ENCODE results near the gene CASP10. TPM values are rescaled to one million over a fixed set of nuclear protein-coding genes. Genes with fewer than 3 reads are reported as not detected.

Gene CASP10
- total and polyA plus RNA-seq, 2 experiments from 2014 or later: 2.9 to 5.1 TPM

- WGBS, 2 experiments (ENCODE audit: low coverage in 1 of 2, low lambda C conversion rate in 2 of 2, missing lambda C conversion rate in 2 of 2): 40 to 45% methylated on average over 6 of the region's 6 CpGs
- H3K4me1 ChIP-seq (ENCODE audit: insufficient read depth): no peaks in the 10 kb centered on the region
- no peak overlapping the region for H3K27ac ChIP-seq
Measured at GRCh38 chr2:201171259-201171814, 11.6 kb upstream of the CASP10 start.

GRCh38 chr2:201172279-201172678, 10.7 kb upstream of the CASP10 start:
- peaks cover 6% of the 10 kb centered on the region; the same call in 1 of the 2 replicates for H3K9me2 ChIP-seq (ENCODE audit: insufficient read depth)
- H3K36me3 ChIP-seq (ENCODE audit: low read depth): peaks cover 5% of the 10 kb centered on the region; the same call in 1 of the 2 replicates
- no peak for TF ChIP-seq EZH2 (IDR thresholded peaks at IDR 0.05; ENCODE audit: insufficient read depth, poor library complexity, severe bottlenecking)
- TF ChIP-seq EZH2phosphoT487 (IDR thresholded peaks at IDR 0.05; ENCODE audit: insufficient read depth, low read depth): no peak
- no peak overlapping the region for H3K9ac ChIP-seq
- no peaks in the 10 kb centered on the region for H3K9me3 ChIP-seq (ENCODE audit: low read depth)
- DNase-seq: no peak
- H3K79me2 ChIP-seq (ENCODE audit: insufficient read depth): no peaks in the 10 kb centered on the region
- no peak overlapping the region for H3K4me3 ChIP-seq
- 52 to 55% methylated on average over 2 of the region's 2 CpGs for WGBS, 2 experiments (ENCODE audit: low coverage in 1 of 2, low lambda C conversion rate in 2 of 2, missing lambda C conversion rate in 2 of 2)
- in situ Hi-C loops (cut with MboI): loop anchor here (10.0 kb wide), 1 partner anchor 97 kb away; the partner anchor contains the start of genes HYCC2 and NDUFB3
- H3K4me1 ChIP-seq (ENCODE audit: insufficient read depth): no peaks in the 10 kb centered on the region
- peaks cover 38% of the 10 kb centered on the region for H3F3A ChIP-seq (ENCODE audit: insufficient read depth)
- H3K27me3 ChIP-seq (replicated peaks; ENCODE audit: insufficient read depth): no peaks in the 10 kb centered on the region
- H4K20me1 ChIP-seq (ENCODE audit: insufficient read depth): no peaks in the 10 kb centered on the region
- no peak overlapping the region for H2AFZ ChIP-seq
- no peak overlapping the region for H3K27ac ChIP-seq
- H3K4me2 ChIP-seq (ENCODE audit: unreplicated experiment): no peak overlapping the region

More at GRCh38 chr2:201171259-201171814, 11.6 kb upstream of the CASP10 start:
- Histone ChIP-seq H4K20me1 (ENCODE audit: insufficient read depth) (no peaks in the 10 kb centered on the region), H3K79me2 (ENCODE audit: insufficient read depth) (no peaks in the 10 kb centered on the region), H3K4me3 (no peak overlapping the region), H3K9me2 (ENCODE audit: insufficient read depth) (peaks cover 6% of the 10 kb centered on the region; the same call in 1 of the 2 replicates), H3K4me2 (ENCODE audit: unreplicated experiment) (no peak overlapping the region), H3K9me3 (ENCODE audit: low read depth) (no peaks in the 10 kb centered on the region), H3F3A (ENCODE audit: insufficient read depth) (peaks cover 35% of the 10 kb centered on the region), H3K9ac (no peak overlapping the region), H2AFZ (no peak overlapping the region), H3K36me3 (ENCODE audit: low read depth) (peaks cover 6% of the 10 kb centered on the region; the same call in 1 of the 2 replicates), H3K27me3 (replicated peaks; ENCODE audit: insufficient read depth) (no peaks in the 10 kb centered on the region)
- in situ Hi-C loops (cut with MboI): loop anchor here (10.0 kb wide), 1 partner anchor 97 kb away; the partner anchor contains the start of genes HYCC2 and NDUFB3
- DNase-seq: no peak
- no peak for TF ChIP-seq EZH2 (IDR thresholded peaks at IDR 0.05; ENCODE audit: insufficient read depth, poor library complexity, severe bottlenecking)
- TF ChIP-seq EZH2phosphoT487 (IDR thresholded peaks at IDR 0.05; ENCODE audit: insufficient read depth, low read depth): no peak

- Histone ChIP-seq H3K4me2 (ENCODE audit: unreplicated experiment) (no peak overlapping the region), H3F3A (ENCODE audit: insufficient read depth) (peaks cover 26% of the 10 kb centered on the region), H3K4me1 (ENCODE audit: insufficient read depth) (no peaks in the 10 kb centered on the region), H3K27ac (no peak overlapping the region), H3K9ac (no peak overlapping the region), H2AFZ (no peak overlapping the region), H3K36me3 (ENCODE audit: low read depth) (no peaks in the 10 kb centered on the region), H3K9me3 (ENCODE audit: low read depth) (no peaks in the 10 kb centered on the region), H3K79me2 (ENCODE audit: insufficient read depth) (no peaks in the 10 kb centered on the region), H3K27me3 (replicated peaks; ENCODE audit: insufficient read depth) (no peaks in the 10 kb centered on the region), H3K4me3 (no peak overlapping the region), H3K9me2 (ENCODE audit: insufficient read depth) (peaks cover under 1% of the 10 kb centered on the region; the same call in 1 of the 2 replicates), H4K20me1 (ENCODE audit: insufficient read depth) (no peaks in the 10 kb centered on the region)
- WGBS, 2 experiments (ENCODE audit: low coverage in 1 of 2, low lambda C conversion rate in 2 of 2, missing lambda C conversion rate in 2 of 2): 37 to 38% methylated on average over 1 of the region's 1 CpG
- in situ Hi-C loops (cut with MboI): loop anchor here (5.0 to 10.0 kb wide), 2 partner anchors 100 to 267 kb away; partner anchors contain the start of genes HYCC2 and NDUFB3
- TF ChIP-seq EZH2 (IDR thresholded peaks at IDR 0.05; ENCODE audit: insufficient read depth, poor library complexity, severe bottlenecking) (no peak), EZH2phosphoT487 (IDR thresholded peaks at IDR 0.05; ENCODE audit: insufficient read depth, low read depth) (no peak)
- no peak for DNase-seq
Measured at GRCh38 chr2:201174687-201175086, 8.3 kb upstream of the CASP10 start.

- H3K27me3 ChIP-seq (replicated peaks; ENCODE audit: insufficient read depth): no peaks in the 10 kb centered on the region
- H3K4me3 ChIP-seq: no peak overlapping the region
- in situ Hi-C loops (cut with MboI): loop anchor here (5.0 to 10.0 kb wide), 2 partner anchors 101 to 269 kb away; partner anchors contain the start of genes HYCC2 and NDUFB3
- no peaks in the 10 kb centered on the region for H3K4me1 ChIP-seq (ENCODE audit: insufficient read depth)
- H3K9me3 ChIP-seq (ENCODE audit: low read depth): no peaks in the 10 kb centered on the region
- no peaks in the 10 kb centered on the region for H3K9me2 ChIP-seq (ENCODE audit: insufficient read depth)
- no peak overlapping the region for H3K4me2 ChIP-seq (ENCODE audit: unreplicated experiment)
- peaks cover 14% of the 10 kb centered on the region; the same call in 1 of the 2 replicates for H3F3A ChIP-seq (ENCODE audit: insufficient read depth)
- H3K36me3 ChIP-seq (ENCODE audit: low read depth): no peaks in the 10 kb centered on the region
- no peak overlapping the region for H2AFZ ChIP-seq
- no peak overlapping the region for H3K9ac ChIP-seq
- H3K27ac ChIP-seq: no peak overlapping the region
- no peak for TF ChIP-seq EZH2 (IDR thresholded peaks at IDR 0.05; ENCODE audit: insufficient read depth, poor library complexity, severe bottlenecking)
- no peak for TF ChIP-seq EZH2phosphoT487 (IDR thresholded peaks at IDR 0.05; ENCODE audit: insufficient read depth, low read depth)
- DNase-seq: no peak
- H4K20me1 ChIP-seq (ENCODE audit: insufficient read depth): no peaks in the 10 kb centered on the region
- H3K79me2 ChIP-seq (ENCODE audit: insufficient read depth): no peaks in the 10 kb centered on the region
- WGBS, 2 experiments (ENCODE audit: low coverage in 1 of 2, low lambda C conversion rate in 2 of 2, missing lambda C conversion rate in 2 of 2): 4 to 5% methylated on average over 4 to 6 of the region's 6 CpGs
Measured at GRCh38 chr2:201176081-201176481, 6.9 kb upstream of the CASP10 start.

All from GM23248 (cell line).